ENCODE measurements around the gene OLIG2. TPM values are rescaled to one million over a fixed set of nuclear protein-coding genes. Genes with fewer than 3 reads are reported as not detected.

Gene OLIG2
- total RNA-seq, 1 donor from 2014 or later: not detected

- ATAC-seq (no peak), DNase-seq (ENCODE audit: low spot score) (peak; percentile 41)
- intact Hi-C loops (cut with DNase I): no loop called here
These were observed 3.7 kb downstream of the OLIG2 start for GRCh38 chr21:33029385-33029921.

- no peak for ATAC-seq
These were observed 4.3 kb downstream of the OLIG2 start for GRCh38 chr21:33029975-33030461.

GRCh38 chr21:33030633-33031032 is 4.9 kb downstream of the OLIG2 start:
- DNase-seq (ENCODE audit: low spot score) (peak; percentile 26), ATAC-seq (no peak)
- intact Hi-C loops (cut with DNase I): no loop called here

More at GRCh38 chr21:33029975-33030461, 4.3 kb downstream of the OLIG2 start:
- intact Hi-C loops (cut with DNase I): no loop called here
- peak; percentile 27 for DNase-seq (ENCODE audit: low spot score)

- intact Hi-C loops (cut with DNase I): no loop called here
- DNase-seq (ENCODE audit: low spot score) (peak; percentile 31), ATAC-seq (no peak)
These were observed 5.6 kb downstream of the OLIG2 start for GRCh38 chr21:33031152-33031911.

- intact Hi-C loops (cut with DNase I): no loop called here
- no peak for ATAC-seq
These were observed 6.8 kb downstream of the OLIG2 start for GRCh38 chr21:33032434-33033047.

GRCh38 chr21:33033094-33033951 is 7.6 kb downstream of the OLIG2 start:
- DNase-seq (ENCODE audit: low spot score) (no peak), ATAC-seq (no peak)
- intact Hi-C loops (cut with DNase I): no loop called here

More at GRCh38 chr21:33032434-33033047, 6.8 kb downstream of the OLIG2 start:
- peak; percentile 37 for DNase-seq (ENCODE audit: low spot score)

- ATAC-seq: no peak
- intact Hi-C loops (cut with DNase I): loop anchor here (2.0 kb wide), 1 partner anchor 41 kb away; no protein-coding TSS in a partner anchor
These were observed 8.3 kb downstream of the OLIG2 start for GRCh38 chr21:33033961-33034413.

GRCh38 chr21:33035147-33035546 is 9.4 kb downstream of the OLIG2 start:
- no peak for DNase-seq (ENCODE audit: low spot score)
- ATAC-seq: no peak
- intact Hi-C loops (cut with DNase I): loop anchor here (2.0 kb wide), 1 partner anchor 42 kb away; no protein-coding TSS in a partner anchor

More at GRCh38 chr21:33033961-33034413, 8.3 kb downstream of the OLIG2 start:
- DNase-seq (ENCODE audit: low spot score): no peak

- intact Hi-C loops (cut with DNase I): no loop called here
- ATAC-seq (peak; percentile 68), DNase-seq (ENCODE audit: low spot score) (no peak)
These were observed 10.9 kb downstream of the OLIG2 start for GRCh38 chr21:33036430-33037162.

- ATAC-seq: no peak
- DNase-seq (ENCODE audit: low spot score): no peak
- intact Hi-C loops (cut with DNase I): no loop called here
These were observed 11.8 kb downstream of the OLIG2 start for GRCh38 chr21:33037501-33037900.

GRCh38 chr21:33039536-33039935 is 13.8 kb downstream of the OLIG2 start:
- intact Hi-C loops (cut with DNase I): no loop called here
- no peak for DNase-seq (ENCODE audit: low spot score)
- ATAC-seq: peak; percentile 89

- ATAC-seq (no peak), DNase-seq (ENCODE audit: low spot score) (no peak)
- intact Hi-C loops (cut with DNase I): no loop called here
These were observed 14.5 kb downstream of the OLIG2 start for GRCh38 chr21:33040215-33040614.

GRCh38 chr21:33041981-33042380 is 16.2 kb downstream of the OLIG2 start:
- DNase-seq (ENCODE audit: low spot score) (no peak), ATAC-seq (no peak)

GRCh38 chr21:33042812-33043211 is 17.1 kb downstream of the OLIG2 start:
- intact Hi-C loops (cut with DNase I): no loop called here
- ATAC-seq: no peak
- DNase-seq (ENCODE audit: low spot score): no peak

More at GRCh38 chr21:33041981-33042380, 16.2 kb downstream of the OLIG2 start:
- intact Hi-C loops (cut with DNase I): no loop called here

GRCh38 chr21:33046455-33046854 is 20.7 kb downstream of the OLIG2 start:
- intact Hi-C loops (cut with DNase I): no loop called here
- no peak for ATAC-seq
- no peak for DNase-seq (ENCODE audit: low spot score)

- ATAC-seq: no peak
- no peak for DNase-seq (ENCODE audit: low spot score)
- intact Hi-C loops (cut with DNase I): no loop called here
These were observed 21.5 kb downstream of the OLIG2 start for GRCh38 chr21:33047231-33047630.

- DNase-seq (ENCODE audit: low spot score): no peak
- intact Hi-C loops (cut with DNase I): no loop called here
- ATAC-seq: no peak
These were observed 26.2 kb downstream of the OLIG2 start for GRCh38 chr21:33051925-33052324.

GRCh38 chr21:33053951-33054350 is 28.2 kb downstream of the OLIG2 start:
- intact Hi-C loops (cut with DNase I): no loop called here
- DNase-seq (ENCODE audit: low spot score) (no peak), ATAC-seq (no peak)

All from sciatic nerve (tissue), 2 donors.